GM13977 (cell line): ENCODE measurements around the gene KCNH2.

ENCODE experiments used
- DNase-seq: peaks from one replicate; pipeline ENCODE4 v3.0.0; 2012; ENCODE audit warnings: low spot score
- in situ Hi-C: fragments of 300-500 bp; cut with MboI; formaldehyde crosslinking; loops from one replicate; pipeline ENCODE4 v1.12.0; 2022; ENCODE audit warnings: low sequenced_read_pairs, low pct_unique_long_range_greater_than_20kb, mixed read lengths, inconsistent platforms; ENCODE audit not compliant: unreplicated experiment
- TF ChIP-seq, protein P1 (sequence below): IDR thresholded peaks from 2 replicates; pipeline ENCODE4 v1.5.1; 2012; ENCODE audit warnings: mild to moderate bottlenecking, control low read depth; ENCODE audit not compliant: insufficient read depth; ENCODE audit errors: extremely low read depth, missing control alignments

The KCNH2 gene

DNA sequence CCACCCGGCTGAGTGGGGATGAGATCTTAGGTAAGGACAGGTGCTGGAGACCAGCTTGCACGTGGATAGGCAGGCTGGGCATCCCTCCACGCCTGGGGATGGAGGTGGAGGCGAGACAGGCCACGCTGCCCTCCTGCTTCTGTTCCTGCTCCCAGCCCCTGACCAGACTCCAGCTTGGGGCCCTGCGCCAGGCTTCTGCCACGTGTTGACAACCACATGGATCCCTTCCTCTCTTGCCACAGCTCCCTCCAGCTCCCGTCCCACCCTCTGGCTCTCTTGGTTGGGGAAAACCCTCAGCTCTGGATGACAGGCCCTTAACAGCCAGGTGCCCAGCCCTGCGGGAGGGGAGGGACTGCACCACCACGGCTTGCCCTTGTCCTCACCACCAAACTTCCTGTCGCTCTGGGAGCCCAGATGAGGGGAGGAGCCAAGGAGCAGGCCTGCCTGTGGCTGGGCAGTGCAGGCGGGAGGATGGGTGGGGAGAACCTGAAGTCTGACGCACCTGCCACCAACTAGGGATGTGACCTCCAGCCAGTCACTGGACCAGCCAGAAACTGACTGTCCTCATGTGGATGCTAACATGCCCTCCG lies 36.0 kb downstream of the KCNH2 start:
- in situ Hi-C loops, result no loop called here
- no peak for DNase-seq
- TF ChIP-seq, protein P1, sequence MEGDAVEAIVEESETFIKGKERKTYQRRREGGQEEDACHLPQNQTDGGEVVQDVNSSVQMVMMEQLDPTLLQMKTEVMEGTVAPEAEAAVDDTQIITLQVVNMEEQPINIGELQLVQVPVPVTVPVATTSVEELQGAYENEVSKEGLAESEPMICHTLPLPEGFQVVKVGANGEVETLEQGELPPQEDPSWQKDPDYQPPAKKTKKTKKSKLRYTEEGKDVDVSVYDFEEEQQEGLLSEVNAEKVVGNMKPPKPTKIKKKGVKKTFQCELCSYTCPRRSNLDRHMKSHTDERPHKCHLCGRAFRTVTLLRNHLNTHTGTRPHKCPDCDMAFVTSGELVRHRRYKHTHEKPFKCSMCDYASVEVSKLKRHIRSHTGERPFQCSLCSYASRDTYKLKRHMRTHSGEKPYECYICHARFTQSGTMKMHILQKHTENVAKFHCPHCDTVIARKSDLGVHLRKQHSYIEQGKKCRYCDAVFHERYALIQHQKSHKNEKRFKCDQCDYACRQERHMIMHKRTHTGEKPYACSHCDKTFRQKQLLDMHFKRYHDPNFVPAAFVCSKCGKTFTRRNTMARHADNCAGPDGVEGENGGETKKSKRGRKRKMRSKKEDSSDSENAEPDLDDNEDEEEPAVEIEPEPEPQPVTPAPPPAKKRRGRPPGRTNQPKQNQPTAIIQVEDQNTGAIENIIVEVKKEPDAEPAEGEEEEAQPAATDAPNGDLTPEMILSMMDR, result no peak

DNA sequence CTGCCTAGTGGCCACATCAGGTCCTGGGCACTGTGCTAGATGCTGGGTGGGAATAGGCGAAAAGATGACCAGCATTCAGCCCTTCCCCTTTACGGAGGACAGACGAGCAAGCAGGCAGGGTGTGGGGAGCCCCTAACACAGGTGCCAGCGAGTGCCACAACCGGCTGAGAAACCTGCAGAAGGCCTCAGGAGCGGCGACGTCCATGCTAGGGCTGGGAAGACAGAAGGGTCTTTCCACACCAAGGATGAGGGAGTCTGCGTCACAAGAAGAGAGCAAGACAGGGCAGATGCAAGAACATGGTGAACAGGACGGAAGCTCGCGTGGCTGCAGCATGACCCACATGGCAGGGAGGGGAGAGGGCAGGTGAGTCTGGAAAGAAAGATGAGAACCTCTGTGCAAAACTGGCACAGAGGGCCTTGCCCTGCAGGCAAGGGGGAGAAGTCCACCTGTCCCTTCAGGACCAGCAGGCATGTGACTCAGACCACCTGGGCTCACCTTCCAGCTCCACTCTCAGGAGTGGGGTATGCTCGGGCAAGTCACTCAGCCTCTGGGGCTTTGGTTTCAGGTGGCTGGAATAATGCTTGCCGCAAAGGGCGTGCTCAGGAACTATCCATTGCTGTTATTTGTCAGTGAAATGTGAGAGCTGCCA lies 36.6 kb downstream of the KCNH2 start:
- in situ Hi-C loops, result no loop called here
- DNase-seq, result no peak
- TF ChIP-seq, protein P1, result no peak

DNA sequence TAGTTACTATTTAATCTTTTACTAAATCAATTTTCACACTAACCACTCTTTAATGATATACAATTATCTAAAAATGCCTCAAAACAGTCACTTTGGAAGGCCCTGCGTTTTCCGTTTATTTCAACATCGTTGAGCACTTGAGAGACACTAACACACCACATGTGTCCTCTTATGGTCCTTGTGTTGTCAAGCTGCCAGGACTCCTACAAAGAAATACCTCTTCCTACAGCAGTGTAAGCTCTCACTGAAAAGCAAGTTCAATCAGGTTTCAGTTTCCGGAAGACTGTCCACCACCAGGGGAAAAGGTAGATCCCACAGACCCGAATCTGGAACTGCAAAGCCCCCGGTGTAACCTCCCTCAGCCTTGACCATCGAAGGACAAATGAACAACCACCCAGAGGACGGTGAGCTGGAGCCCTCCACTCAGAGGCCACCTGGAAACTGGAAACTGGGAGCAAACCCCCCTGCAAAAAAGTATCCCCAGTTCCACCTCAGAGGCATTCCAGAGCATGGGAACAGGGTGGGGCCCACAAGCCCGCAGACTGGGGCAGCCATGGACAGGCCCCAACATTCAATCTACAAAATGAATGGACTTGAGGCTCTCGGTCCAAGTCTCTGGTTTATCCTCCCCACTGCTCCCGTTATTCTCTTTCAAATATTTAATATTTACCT lies 37.6 kb downstream of the KCNH2 start:
- DNase-seq, result no peak
- in situ Hi-C loops, result no loop called here

DNA sequence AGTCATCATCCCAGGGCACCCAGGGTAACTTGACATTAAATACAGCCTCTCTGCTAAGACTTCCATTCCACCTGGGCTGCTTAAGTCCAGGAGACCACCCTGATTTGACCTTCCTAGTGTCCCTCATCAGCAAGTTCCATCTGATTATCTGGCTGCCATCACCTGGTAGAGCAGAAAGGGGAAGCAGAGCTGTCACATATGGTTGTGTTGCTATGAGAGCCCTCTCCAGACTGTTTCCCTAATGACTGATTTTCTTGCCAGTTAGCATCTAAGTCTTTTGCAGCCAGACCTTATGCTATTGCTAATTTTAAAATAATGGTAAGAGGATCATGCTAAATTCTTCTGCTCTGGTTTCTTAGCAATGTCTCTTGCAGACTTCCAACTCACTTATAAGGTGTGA lies 38.7 kb downstream of the KCNH2 start:
- in situ Hi-C loops, result no loop called here
- TF ChIP-seq, protein P1, result no peak
- no peak for DNase-seq

More for the DNA sequence above, 37.6 kb downstream of the KCNH2 start:
- TF ChIP-seq, protein P1, result no peak

DNA sequence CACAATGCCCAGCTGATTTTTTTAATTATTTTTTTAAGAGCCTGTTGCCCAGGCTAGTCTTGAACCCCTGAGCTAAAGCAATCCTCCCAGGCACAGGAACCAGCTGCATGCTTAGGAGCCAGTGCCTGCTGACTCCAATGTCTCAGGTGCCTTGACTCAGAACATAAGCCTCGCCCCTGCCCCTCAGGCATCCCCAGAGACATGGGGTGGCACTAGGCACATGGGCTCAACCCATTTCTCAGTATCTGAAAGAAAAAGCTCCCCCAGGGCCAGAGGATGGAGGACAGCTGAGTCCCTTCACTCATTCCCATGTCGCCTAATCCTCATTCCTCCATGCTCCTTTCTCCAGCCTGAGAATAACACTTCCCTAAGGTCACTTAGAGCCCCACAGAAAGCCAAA lies 39.1 kb downstream of the KCNH2 start:
- TF ChIP-seq, protein P1, result no peak
- DNase-seq, result no peak
- in situ Hi-C loops, result no loop called here

DNA sequence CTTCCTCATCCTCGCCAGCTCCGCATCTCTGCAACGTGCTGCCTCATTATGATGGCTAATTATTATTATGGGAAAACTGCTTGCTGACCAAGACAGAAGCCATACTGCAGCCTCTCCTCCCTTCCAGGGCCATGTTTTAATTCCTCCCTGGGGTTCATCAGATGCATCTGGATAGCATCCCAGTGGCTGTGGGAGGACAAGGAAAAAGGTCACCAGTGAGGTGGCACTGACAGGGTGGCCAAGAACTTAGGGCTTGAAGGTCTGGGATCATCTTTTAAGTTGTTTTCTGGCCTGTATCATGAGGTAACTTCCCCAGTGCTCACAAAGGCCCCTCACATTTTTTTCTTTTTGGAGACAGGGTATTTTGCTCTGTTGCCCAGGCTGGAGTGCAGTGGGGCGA lies 39.6 kb downstream of the KCNH2 start:
- TF ChIP-seq, protein P1, result no peak
- in situ Hi-C loops, result no loop called here
- no peak for DNase-seq
